ENCODE data around the gene CHRM1. TPM values are rescaled to one million over a fixed set of nuclear protein-coding genes. Genes with fewer than 3 reads are reported as not detected.

CHRM1 gene
- total RNA-seq, 1 experiment from 2014 or later: not detected

DNA sequence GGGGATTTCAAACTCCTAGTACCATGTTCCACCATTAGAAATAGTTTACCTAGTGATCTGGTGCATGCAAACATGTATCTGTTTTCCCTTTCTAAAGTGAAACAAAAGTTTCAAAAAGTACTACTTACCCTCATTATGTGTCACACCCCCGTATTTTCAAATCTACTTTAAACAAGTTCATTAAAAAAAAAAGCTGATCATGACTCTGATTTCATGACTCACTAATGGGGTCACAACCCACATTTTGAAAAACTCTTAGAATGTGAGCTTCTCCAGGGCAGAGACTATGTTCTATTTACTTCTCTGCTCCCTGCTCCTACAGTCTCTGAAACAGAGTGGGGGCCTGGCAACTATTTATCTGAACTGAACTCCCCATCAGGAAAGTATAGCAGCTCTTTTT lies 18.2 kb downstream of the CHRM1 start:
- H3F3A ChIP-seq (ENCODE audit: low read length, unreplicated experiment): no peaks in the 10 kb centered on the region
- H3K79me2 ChIP-seq (ENCODE audit: low read length): no peaks in the 10 kb centered on the region
- no peak overlapping the region for H3K4me2 ChIP-seq (ENCODE audit: low read length)
- H3K4me3 ChIP-seq (ENCODE audit: low read length): no peak overlapping the region
- no peaks in the 10 kb centered on the region for H3K36me3 ChIP-seq (ENCODE audit: low read depth, low read length)
- no peak for TF ChIP-seq CTCF (conservative IDR thresholded peaks at IDR 0.05; ENCODE audit: low read depth, low read length)
- TF ChIP-seq EZH2phosphoT487 (IDR thresholded peaks at IDR 0.05; ENCODE audit: borderline replicate concordance, low read length): no peak
- no peak for TF ChIP-seq EZH2 (IDR thresholded peaks at IDR 0.05; ENCODE audit: low read length, unreplicated experiment)
- DNase-seq: no peak
- no peaks in the 10 kb centered on the region for H3K9me3 ChIP-seq (ENCODE audit: low read length)
- intact Hi-C loops (cut with micrococcal nuclease): no loop called here
- no peaks in the 10 kb centered on the region for H4K20me1 ChIP-seq (ENCODE audit: low read length)
- BruUV-seq (replicated peaks): no TSS peak
- no peak overlapping the region for H3K27ac ChIP-seq (ENCODE audit: low read length)
- H2AFZ ChIP-seq (ENCODE audit: low read length): no peak overlapping the region
- H3K4me1 ChIP-seq (ENCODE audit: insufficient read depth, low read length): no peaks in the 10 kb centered on the region
- no peaks in the 10 kb centered on the region for H3K9me2 ChIP-seq (replicated peaks; ENCODE audit: low read length)
- H3K27me3 ChIP-seq (ENCODE audit: low read length): no peaks in the 10 kb centered on the region
- no peak overlapping the region for H3K9ac ChIP-seq (ENCODE audit: low read length)
- CTCF ChIA-PET: interaction anchor here (0.7 kb wide), 1 partner anchor 315 kb away, joined by 4 read pairs; no protein-coding TSS in a partner anchor
- POLR2A ChIA-PET (ENCODE audit: unreplicated experiment): interaction anchor here (0.6 kb wide), 1 partner anchor 13 kb away, joined by 3 read pairs; no protein-coding TSS in a partner anchor
- ATAC-seq: no peak

DNA sequence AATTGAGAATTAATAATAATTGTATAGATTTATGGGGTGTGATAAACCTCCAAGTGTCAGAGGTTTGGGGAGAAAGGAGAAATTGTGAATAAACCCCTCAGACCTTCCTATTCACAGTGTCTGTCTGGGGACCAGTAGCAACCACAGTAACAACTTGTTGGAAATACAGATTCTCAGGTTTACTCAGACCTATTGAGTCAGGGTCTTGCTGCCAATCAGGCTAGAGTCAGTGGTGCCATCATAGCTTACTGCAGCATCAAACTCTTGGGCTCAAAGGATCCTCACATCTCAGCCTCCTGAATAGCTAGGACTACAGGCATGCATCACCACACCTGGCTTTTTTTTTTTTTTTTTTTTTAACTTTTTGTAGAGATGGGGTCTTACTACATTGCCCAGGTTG lies 23.1 kb downstream of the CHRM1 start:
- intact Hi-C loops (cut with micrococcal nuclease): no loop called here
- CTCF ChIA-PET: no interaction called here

More for the DNA sequence above, 23.1 kb downstream of the CHRM1 start:
- no peaks in the 10 kb centered on the region for H3F3A ChIP-seq (ENCODE audit: low read length, unreplicated experiment)
- no peaks in the 10 kb centered on the region for H4K20me1 ChIP-seq (ENCODE audit: low read length)
- no peak overlapping the region for H3K4me2 ChIP-seq (ENCODE audit: low read length)
- no peak overlapping the region for H3K27ac ChIP-seq (ENCODE audit: low read length)
- no peaks in the 10 kb centered on the region for H3K36me3 ChIP-seq (ENCODE audit: low read depth, low read length)
- BruUV-seq (replicated peaks): no TSS peak
- H3K9ac ChIP-seq (ENCODE audit: low read length): no peak overlapping the region
- POLR2A ChIA-PET (ENCODE audit: unreplicated experiment): no interaction called here
- no peak overlapping the region for H3K4me3 ChIP-seq (ENCODE audit: low read length)
- H3K79me2 ChIP-seq (ENCODE audit: low read length): no peaks in the 10 kb centered on the region
- H3K9me2 ChIP-seq (replicated peaks; ENCODE audit: low read length): no peaks in the 10 kb centered on the region
- TF ChIP-seq CTCF (conservative IDR thresholded peaks at IDR 0.05; ENCODE audit: low read depth, low read length): no peak
- no peak for TF ChIP-seq EZH2 (IDR thresholded peaks at IDR 0.05; ENCODE audit: low read length, unreplicated experiment)
- no peak for TF ChIP-seq EZH2phosphoT487 (IDR thresholded peaks at IDR 0.05; ENCODE audit: borderline replicate concordance, low read length)
- no peak overlapping the region for H2AFZ ChIP-seq (ENCODE audit: low read length)
- no peaks in the 10 kb centered on the region for H3K27me3 ChIP-seq (ENCODE audit: low read length)
- DNase-seq: no peak
- no peak for ATAC-seq
- no peaks in the 10 kb centered on the region for H3K4me1 ChIP-seq (ENCODE audit: insufficient read depth, low read length)
- H3K9me3 ChIP-seq (ENCODE audit: low read length): no peaks in the 10 kb centered on the region
